DMS53 (cell line): ENCODE results near the gene SMIM27.
A peak's percentile ranks its signal among the peaks of the same experiment; 100 is the strongest.
"Not testable (repeated sequence)": the region's sequence is repeated elsewhere in the genome, so short reads cannot be mapped to it uniquely, and the experiment has no call there.

Experiments used
- DNase-seq: peaks from one replicate; lab custom pipeline; 2025; lab: John Stamatoyannopoulos, UW

SMIM27 gene

DNA sequence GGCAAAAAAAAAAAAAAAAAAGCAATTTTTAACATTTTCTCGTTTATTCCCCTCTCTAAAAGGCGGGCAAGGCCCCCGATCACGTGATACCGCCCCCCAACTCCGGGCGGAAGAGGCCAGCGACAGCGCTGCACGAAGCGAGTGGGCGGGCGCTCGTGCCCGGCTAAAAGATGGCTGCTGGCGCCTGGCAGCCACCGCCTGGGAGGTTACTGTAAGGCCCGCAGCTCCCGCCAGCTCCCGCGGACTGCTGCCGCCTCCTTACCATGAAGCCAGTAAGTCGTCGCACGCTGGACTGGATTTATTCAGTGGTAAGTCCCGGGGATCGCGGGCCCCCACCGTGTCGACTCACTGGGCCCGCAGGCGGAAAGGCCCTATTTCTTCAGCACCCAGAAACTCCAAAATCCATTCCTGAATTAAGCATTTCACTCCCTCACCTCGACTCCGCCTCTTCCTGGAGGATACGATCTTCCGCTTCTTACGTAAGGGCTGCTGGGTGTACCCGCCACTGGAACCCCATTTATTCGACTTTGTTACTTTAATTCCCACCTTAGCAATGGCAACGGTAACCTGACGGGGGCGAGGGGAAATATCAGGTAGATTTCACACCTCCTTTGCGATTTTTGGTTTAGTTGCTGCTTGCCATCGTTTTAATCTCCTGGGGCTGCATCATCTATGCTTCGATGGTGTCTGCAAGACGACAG is at the start of gene SMIM27, which contains the start of gene TOPORS:
Gene SMIM27, plus strand, starts transcription at position 156 of the 701 bp plus-strand sequence. Its CDS starts 108 bp downstream, at position 264.
Gene TOPORS, minus strand, starts transcription at position 415 of the 701 bp plus-strand sequence. Its CDS starts 150 bp downstream, at position 265.
- DNase-seq = peak; percentile 96

DNA sequence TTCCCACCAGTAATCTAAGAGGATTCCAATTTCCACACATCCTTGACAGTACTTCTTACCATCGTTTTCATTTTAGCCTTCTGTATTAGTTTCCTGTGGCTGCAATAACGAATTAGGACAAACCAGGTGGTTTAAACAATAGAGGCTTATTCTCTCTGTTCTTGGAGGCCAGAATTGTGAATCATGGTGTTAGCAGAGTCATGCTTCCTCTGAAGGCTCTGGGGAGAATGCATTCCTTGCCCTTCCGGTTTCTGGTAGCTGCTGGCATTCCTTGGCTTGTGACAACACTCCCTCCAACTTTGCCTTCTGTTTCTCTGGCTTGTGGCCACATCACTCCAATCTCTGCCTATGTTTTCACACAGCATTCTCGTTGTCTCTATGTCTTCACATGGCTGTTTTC is 49.7 kb upstream of the SMIM27 start:
- DNase-seq = no peak

- no peak for DNase-seq
Observed at GRCh38 chr9:32503008-32503407, 49.1 kb upstream of the SMIM27 start.

DNA sequence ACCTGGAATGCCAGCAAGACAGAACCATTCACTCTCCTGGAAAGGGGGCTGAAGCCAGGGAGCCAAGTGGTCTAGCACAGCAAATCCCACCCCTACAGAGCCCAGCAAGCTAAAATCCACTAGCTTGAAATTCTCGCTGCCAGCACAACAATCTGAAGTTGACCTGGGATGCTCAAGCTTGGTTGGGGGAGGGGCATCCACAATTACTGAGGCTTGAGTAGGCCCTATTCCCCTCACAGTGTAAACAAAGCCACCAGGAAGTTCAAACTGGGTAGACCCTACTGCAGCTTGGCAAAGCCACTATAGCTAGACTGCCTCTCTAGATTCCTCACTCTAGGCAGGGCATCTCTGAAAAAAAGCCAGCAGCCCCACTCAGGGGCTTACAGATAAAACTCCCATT is 43.4 kb upstream of the SMIM27 start:
- DNase-seq = peak; percentile 17

DNA sequence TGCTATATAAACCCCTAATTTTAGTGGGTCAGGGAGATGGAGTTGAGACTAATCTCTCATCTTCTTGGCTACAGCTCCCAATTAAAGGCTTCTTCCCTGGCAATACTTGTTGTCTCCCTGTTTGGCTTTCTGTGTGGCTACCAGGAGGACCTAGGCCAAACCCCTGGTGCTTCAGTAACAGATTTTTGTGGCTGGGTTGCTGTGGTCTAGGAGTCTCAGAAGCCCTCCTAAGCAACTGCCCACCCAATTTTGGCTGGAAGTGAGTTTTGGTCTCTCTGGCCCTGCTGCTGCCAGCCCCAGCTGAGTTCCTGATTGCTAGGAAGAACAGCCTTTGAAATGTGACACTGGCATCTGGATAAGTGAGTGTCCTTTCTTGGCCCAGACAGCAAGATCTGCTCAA is 35.9 kb upstream of the SMIM27 start:
- no peak for DNase-seq

DNA sequence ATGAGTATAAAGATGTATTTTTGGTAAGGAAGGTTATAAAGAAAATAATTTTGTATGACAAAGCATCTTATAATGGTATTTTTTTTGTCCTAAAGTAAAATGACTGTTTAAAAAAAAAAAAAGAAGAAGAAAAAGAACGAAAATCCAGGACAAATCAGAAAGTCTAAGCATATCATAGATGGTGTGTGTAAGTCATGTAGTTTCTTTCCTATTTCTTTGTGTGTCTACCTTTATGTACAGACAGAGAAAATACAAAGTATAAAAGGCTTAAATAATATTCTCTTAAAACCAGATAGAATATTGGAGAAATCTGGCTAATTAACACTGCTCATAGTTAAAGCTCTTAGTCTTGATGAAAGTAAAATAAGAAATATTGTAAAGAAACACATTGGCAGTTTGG is 33.9 kb upstream of the SMIM27 start:
- DNase-seq = no peak

GRCh38 chr9:32523910-32524309 is 28.2 kb upstream of the SMIM27 start:
- no peak for DNase-seq

DNA sequence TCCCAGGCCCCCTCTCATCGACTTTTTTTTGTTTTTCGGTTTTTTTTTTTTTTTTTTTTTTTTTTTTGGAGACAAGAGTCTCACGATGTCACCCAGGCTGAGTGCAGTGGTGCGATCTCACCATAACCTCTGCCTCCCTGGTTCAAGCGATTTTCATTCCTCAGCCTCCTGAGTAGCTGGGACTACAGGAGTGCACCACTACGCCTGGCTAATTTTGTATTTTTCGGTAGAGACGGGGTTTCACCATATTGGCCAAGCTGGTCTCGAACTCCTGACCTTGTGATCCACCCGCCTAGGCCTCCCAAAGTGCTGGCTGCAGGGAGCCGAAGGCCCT is 27.6 kb upstream of the SMIM27 start:
- not testable (repeated sequence) for DNase-seq

GRCh38 chr9:32524892-32525708 is 27.0 kb upstream of the SMIM27 start:
- DNase-seq = peak; percentile 49

DNA sequence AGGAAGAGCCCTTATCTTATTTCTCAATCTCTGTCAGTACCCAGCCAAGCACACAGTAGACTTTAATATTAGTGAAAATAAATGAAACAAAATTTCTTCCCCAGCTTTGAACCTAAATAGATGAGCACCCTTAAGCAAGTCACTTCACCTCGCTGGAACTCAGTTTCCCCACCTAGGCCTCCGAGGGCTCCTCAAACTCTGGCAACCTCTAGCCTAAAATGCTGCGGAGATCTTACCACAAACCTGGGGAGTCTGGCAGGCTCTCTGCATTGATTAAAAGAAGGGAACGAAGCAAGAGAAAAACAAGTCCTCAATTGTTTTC is 26.5 kb upstream of the SMIM27 start:
- DNase-seq = no peak

- peak; percentile 96 for DNase-seq
Observed at GRCh38 chr9:32526041-32526706, 26.0 kb upstream of the SMIM27 start, which contains the start of gene RIGI. Gene RIGI, minus strand, starts transcription at chr9:32526196. Its CDS starts 30 bp downstream, at chr9:32526166.

DNA sequence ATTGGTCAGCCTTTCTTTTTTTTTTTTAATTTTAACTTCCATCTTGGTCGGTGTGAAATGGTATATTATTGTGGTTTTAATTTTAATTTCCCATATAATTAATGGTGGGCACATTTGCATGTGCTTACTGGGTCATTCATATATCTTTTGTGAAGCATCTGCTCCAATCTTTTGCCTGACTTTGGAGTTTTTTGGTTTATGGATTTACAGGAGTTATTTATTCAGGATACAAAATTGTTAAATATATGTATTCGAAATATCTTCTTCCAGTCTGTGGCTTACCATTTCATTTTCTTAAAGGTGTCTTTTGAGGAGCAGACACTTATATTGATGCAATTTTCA is 25.4 kb upstream of the SMIM27 start:
- no peak for DNase-seq

GRCh38 chr9:32533336-32533735 is 18.8 kb upstream of the SMIM27 start:
- no peak for DNase-seq

- DNase-seq = no peak
Observed at GRCh38 chr9:32533816-32534215, 18.3 kb upstream of the SMIM27 start.

GRCh38 chr9:32543047-32543446 is 9.1 kb upstream of the SMIM27 start:
- DNase-seq = no peak

DNA sequence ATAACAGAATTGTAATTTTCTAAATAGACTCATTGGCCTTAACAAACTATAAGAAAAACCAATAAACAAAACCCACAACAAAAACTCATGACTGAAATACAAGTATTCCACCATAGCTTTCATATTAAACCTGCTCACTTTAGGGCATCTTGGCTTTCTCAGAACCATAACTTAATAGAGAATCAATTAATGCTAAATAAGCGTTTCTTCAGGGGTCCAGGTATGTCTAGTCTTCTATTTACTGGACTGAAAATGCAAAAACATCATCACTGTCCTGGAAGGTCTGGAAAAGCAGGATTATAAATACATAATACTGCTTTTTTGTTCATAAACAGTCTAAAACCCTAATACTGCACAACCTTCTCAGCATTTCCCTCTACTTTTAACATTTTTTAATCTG is 6.2 kb upstream of the SMIM27 start:
- DNase-seq = no peak

- not testable (repeated sequence) for DNase-seq
Observed at GRCh38 chr9:32548213-32548612, 3.9 kb upstream of the SMIM27 start.

- DNase-seq = peak; percentile 30
Observed at GRCh38 chr9:32550150-32550561, 2.0 kb upstream of the SMIM27 start.

DNA sequence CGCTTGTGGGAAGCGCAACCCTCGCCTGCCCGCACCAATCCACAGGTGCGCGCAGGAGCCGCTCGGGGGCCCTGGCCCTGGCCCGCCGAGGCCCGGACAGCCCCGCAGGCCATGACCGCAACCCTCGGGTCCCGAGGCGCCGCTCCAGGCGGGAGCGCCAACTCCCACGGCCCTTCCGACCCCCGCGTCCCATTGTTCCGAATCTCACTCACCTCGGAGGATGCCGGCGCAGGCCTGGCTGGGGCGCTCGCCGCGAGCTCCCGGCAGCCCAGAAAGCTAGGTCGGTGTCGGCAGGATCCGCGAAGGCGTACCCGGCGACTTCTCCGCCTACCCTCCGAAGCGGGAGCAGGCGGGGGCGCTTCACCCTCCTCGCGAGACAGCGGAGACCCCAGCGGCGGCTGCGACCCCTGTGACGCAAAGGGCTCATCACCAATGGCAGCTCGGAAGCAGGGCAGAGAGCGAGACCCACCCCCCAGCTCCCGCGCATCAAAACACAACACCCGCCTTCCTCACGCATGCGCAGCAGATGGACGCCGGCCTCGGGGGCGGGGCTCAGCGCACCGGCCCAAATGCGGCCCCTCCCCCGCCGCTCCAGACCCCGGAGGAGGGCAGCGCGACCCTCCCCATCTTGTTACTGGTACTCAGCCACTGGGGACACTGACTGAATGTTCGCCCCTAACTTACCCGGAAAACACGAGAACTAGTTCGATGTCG is 1.4 kb upstream of the SMIM27 start:
- DNase-seq = peak; percentile 89

GRCh38 chr9:32551276-32552051 is 663 bp upstream of the SMIM27 start:
- DNase-seq = peak; percentile 78

DNA sequence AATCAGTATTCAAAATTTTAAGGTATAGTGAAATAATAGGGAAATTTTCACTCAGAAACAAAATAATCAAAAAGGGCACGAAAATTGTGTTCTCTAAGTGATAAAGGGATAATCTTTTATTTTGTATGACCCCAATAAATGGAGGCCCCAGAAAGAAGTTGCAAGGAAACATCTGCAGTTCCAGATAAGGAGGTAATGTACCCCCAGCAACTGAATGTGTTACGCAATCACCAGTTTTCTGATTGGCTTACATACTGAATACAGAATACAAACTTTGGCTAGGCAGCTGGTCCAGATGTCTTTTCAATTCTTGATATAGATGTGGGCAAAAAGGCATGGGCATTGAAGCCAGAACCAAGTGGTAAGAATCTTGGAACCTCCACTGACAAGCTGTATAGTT is 2.0 kb downstream of the SMIM27 start:
- DNase-seq = no peak

GRCh38 chr9:32554591-32554990 is 2.5 kb downstream of the SMIM27 start:
- no peak for DNase-seq
